GM21737 (cell line): ENCODE measurements around the gene SCMH1.
A peak's percentile ranks its signal among the peaks of the same experiment; 100 is the strongest.

Source experiments
- ATAC-seq: cut with Tn5 transposase; IDR thresholded peaks from one replicate; pipeline ENCODE4 v1.9.1; 2021; ENCODE audit warnings: mild to moderate bottlenecking, moderate library complexity; ENCODE audit not compliant: unreplicated experiment

SCMH1 gene

DNA sequence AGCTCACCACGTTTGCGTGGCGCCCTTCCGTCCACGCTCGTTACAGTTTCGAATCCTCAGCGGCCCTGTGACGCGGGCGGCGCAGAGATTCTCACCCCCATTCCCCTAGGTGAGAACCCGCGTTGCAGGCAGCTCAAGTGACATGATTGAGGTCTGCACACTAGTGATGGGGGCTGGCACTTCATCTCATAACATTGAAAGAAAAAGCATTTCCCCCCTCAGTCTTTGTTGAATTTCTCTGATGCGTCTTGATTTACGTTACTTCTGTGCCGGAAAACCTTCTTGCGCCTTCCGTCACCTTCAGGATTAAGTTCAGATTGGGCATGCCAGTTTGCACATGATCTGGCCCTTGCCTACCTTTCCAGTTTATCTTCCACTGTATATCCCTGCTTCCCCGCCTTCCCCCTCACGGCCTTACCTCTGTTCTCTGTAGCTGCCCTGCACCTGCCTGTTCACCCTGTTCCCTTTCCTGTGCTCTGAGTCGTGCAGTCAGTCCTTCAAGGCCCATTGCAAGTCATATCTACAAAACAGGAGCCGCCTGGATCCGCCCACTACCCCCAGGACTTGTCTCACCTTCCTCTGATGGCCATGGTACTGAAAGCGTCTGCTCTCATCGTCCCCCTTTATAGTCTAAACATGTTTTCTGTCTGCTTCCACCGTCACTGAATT, 261.5 kb downstream of the SCMH1 start:
- peak; percentile 11 for ATAC-seq

DNA sequence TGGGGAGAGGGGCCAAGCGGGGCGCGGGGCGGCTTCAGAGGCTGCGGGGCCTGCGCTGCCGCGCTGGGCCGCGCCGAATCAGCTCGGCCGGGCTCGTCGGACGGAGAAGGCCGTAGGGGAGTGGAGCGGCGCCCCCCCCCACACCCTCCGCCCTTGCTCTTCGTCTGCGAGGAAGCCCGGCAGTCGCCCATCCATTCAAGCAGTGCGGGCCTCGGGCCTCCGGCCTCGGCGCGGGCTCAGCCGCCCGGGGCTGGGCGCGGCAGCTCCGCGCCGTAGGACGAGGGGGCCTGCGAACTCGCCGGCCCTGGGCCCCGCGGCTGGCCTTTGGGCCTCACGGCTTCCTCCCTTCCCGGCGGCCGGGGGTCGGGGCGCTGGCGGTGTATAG, 262.0 kb downstream of the SCMH1 start:
- peak; percentile 13 for ATAC-seq

DNA sequence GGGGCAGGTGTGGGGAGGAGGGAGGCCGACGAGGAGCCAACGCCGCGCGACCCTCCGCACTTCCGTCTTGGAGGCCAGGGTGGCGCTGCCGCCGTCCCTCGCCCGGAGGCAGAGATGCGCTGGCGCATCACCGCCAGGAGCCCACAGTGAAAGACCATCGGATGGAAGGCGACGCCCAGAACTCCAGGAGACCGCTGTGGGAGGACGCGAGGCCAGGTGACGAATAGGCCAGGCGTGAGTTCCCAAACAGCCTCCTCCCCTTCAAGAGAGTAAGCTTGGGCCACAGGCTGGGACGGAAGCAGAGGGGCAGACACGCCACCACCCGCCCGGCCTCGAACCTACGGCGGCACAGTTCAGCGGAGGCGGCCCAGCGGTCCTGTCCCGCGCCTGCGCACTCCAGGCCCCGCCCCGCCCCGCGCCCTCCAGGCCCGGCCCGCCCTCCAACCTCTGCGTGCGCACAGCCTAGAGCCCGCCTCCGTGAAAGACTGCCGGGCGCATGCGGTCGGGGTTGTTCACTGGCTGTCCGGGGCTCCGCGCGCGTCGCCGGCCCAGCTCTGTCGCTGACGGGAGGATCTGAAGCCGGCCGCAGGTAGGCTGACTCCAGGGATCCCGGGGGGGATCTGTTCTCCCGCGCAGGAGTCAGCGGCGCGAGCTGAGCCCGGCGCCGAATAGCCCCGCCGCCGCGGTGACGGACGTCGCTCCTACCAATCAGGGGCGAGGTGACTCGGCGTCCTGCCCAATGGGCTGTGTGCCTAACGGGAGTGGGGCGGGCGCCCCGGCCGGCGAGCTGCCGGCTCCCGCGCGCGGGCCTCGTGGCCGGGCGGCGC, 262.7 kb downstream of the SCMH1 start, which contains the start of gene CTPS1:
Gene CTPS1, plus strand, starts transcription at position 456 of the 827 bp plus-strand sequence. CDS start 3,595 bp downstream, outside the sequence.
- peak; percentile 84 for ATAC-seq

GRCh38 chr1:40978886-40979240, 263.2 kb downstream of the SCMH1 start:
- ATAC-seq = no peak

- no peak for ATAC-seq
Measured at GRCh38 chr1:40977716-40978115, 264.4 kb downstream of the SCMH1 start.
